Measurements from ENCODE around the gene CCDC9B. TPM values are rescaled to one million over a fixed set of nuclear protein-coding genes. Genes with fewer than 3 reads are reported as not detected.

Gene CCDC9B
- total and polyA plus RNA-seq, 2 of the 4 experiments (the other 2 are of a cell fraction): 19.7 to 30.9 TPM

DNA sequence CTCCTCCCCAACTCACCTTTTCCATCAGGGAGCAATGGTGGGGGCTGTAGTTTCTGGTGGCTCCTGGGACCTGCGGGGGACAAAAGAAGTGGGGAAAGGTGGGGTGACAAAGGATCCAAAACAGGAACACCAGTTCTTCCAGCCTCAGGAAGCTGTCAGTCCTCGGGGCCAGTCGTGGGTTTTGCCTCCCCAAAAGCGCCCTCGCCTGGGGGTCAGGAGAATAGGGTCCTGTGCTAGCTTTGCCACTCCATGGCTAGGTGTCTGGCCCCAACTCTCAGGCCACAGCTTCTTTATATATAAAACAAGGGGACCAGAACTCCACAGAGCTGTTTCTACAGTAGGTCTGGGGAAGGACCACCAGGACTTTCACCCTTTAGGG lies 4.0 kb downstream of the CCDC9B start:
- Histone ChIP-seq H3K9me1 (ENCODE audit: insufficient read depth, low read length) (peaks cover 27% of the 10 kb centered on the region), H4K8ac (ENCODE audit: low read depth in 2 of 2, low read length in 2 of 2) (peak overlapping the region in 1 of 2 experiments; percentile 39; a peak in 1 of 4 replicates), H4K91ac (ENCODE audit: insufficient read depth, low read depth, low read length) (peak overlapping the region; percentile 75), H3K4me3 (ENCODE audit: insufficient read depth, low read depth, low read length) (no peak overlapping the region), H3K27ac (ENCODE audit: insufficient read depth, low read length) (no peak overlapping the region), H3K4me2 (ENCODE audit: low read depth, low read length) (no peak overlapping the region), H3K23ac (ENCODE audit: low read depth, low read length) (no peak overlapping the region), H3K4me1 (ENCODE audit: control insufficient read depth, insufficient read depth, low read length) (peaks cover 32% of the 10 kb centered on the region), H2AFZ (replicated peaks; ENCODE audit: low read length, poor library complexity) (no peak overlapping the region), H2AK5ac (ENCODE audit: low read depth, low read length) (no peak overlapping the region), H4K5ac (ENCODE audit: low read depth, low read length) (no peak overlapping the region), H2BK5ac (ENCODE audit: low read depth, low read length, poor library complexity, severe bottlenecking) (no peak overlapping the region), H3K56ac (ENCODE audit: extremely low read depth, insufficient read depth, low read length) (no peak overlapping the region), H4K20me1 (ENCODE audit: insufficient read depth, low read length) (peaks cover 3% of the 10 kb centered on the region; the same call in 1 of the 2 replicates), H3K9me3 (ENCODE audit: control insufficient read depth, insufficient read depth, low read length) (no peaks in the 10 kb centered on the region), H3K14ac (replicated peaks; ENCODE audit: low read depth, low read length) (no peak overlapping the region; the same call in 1 of the 2 replicates), H3K18ac (ENCODE audit: low read depth, low read length) (no peak overlapping the region), H3K79me1 (ENCODE audit: low read depth in 1 of 2, low read length in 2 of 2) (peaks cover 27 to 74% of the 10 kb centered on the region in 2 experiments; a peak in 3 of 4 replicates), H3K36me3 (ENCODE audit: control insufficient read depth, insufficient read depth, low read length) (peaks cover 19% of the 10 kb centered on the region), H2BK15ac (ENCODE audit: low read depth, low read length) (no peak overlapping the region), H3K4ac (ENCODE audit: low read depth, low read length) (peak overlapping the region; percentile 100; the same call in 1 of the 2 replicates), H3K9ac (ENCODE audit: low read depth, low read length) (no peak overlapping the region), H2BK120ac (ENCODE audit: low read depth, low read length) (no peak overlapping the region), H3K27me3 (ENCODE audit: control insufficient read depth, insufficient read depth, low read length) (no peaks in the 10 kb centered on the region), H2BK20ac (ENCODE audit: low read depth, low read length) (no peak overlapping the region), H2AK9ac (replicated peaks; ENCODE audit: low read depth, low read length, poor library complexity) (peak overlapping the region; percentile 20)
- BruUV-seq (replicated peaks): no TSS peak
- WGBS, 2 experiments (ENCODE audit: extremely low coverage in 2 of 2, insufficient read length in 1 of 2): 80% methylated on average over 1 of the region's 5 CpGs; no CpG with 5 or more reads in 1 of the 2 experiments
- DNase-seq (no peak), ATAC-seq (ENCODE audit: low read depth) (no peak)
- ChIA-PET POLR2A (ENCODE audit: unreplicated experiment) (interaction anchor here (1.3 kb wide), 1 partner anchor 10 kb away, joined by 3 read pairs; no protein-coding TSS in a partner anchor), CTCF (interaction anchor here (0.8 to 2.6 kb wide), 2 partner anchors 15 to 58 kb away, joined by 3 to 18 read pairs; partner anchors contain the start of gene INAFM2)
- in situ Hi-C loops (cut with MboI; ENCODE audit: low sequenced_read_pairs): no loop called here
- no peak for TF ChIP-seq POLR2A (IDR thresholded peaks at IDR 0.05; ENCODE audit: low read depth, low read length)
- TF ChIP-seq, protein P1, sequence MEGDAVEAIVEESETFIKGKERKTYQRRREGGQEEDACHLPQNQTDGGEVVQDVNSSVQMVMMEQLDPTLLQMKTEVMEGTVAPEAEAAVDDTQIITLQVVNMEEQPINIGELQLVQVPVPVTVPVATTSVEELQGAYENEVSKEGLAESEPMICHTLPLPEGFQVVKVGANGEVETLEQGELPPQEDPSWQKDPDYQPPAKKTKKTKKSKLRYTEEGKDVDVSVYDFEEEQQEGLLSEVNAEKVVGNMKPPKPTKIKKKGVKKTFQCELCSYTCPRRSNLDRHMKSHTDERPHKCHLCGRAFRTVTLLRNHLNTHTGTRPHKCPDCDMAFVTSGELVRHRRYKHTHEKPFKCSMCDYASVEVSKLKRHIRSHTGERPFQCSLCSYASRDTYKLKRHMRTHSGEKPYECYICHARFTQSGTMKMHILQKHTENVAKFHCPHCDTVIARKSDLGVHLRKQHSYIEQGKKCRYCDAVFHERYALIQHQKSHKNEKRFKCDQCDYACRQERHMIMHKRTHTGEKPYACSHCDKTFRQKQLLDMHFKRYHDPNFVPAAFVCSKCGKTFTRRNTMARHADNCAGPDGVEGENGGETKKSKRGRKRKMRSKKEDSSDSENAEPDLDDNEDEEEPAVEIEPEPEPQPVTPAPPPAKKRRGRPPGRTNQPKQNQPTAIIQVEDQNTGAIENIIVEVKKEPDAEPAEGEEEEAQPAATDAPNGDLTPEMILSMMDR (conservative IDR thresholded peaks at IDR 0.05; ENCODE audit: low read depth, low read length): no peak
- TF ChIP-seq NFE2L2 (IDR thresholded peaks at IDR 0.05; ENCODE audit: low read depth, low read length): no peak
- TF ChIP-seq FOS (IDR thresholded peaks at IDR 0.05; ENCODE audit: low read depth, low read length): no peak
- TF ChIP-seq BHLHE40 (IDR thresholded peaks at IDR 0.05; ENCODE audit: low read depth, low read length): no peak
- TF ChIP-seq, protein P2, sequence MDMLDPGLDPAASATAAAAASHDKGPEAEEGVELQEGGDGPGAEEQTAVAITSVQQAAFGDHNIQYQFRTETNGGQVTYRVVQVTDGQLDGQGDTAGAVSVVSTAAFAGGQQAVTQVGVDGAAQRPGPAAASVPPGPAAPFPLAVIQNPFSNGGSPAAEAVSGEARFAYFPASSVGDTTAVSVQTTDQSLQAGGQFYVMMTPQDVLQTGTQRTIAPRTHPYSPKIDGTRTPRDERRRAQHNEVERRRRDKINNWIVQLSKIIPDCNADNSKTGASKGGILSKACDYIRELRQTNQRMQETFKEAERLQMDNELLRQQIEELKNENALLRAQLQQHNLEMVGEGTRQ (IDR thresholded peaks at IDR 0.05; ENCODE audit: low read depth, low read length): no peak
- TF ChIP-seq CEBPB (IDR thresholded peaks at IDR 0.05; ENCODE audit: low read depth, low read length): no peak
- TF ChIP-seq RFX5 (IDR thresholded peaks at IDR 0.05; ENCODE audit: low read depth, low read length): no peak
- no peak for TF ChIP-seq CHD1 (IDR thresholded peaks at IDR 0.05; ENCODE audit: low read depth, low read length)
- dilution Hi-C loops (cut with HindIII; ENCODE audit: low sequenced_read_pairs, unreplicated experiment): no loop called here
- intact Hi-C loops (cut with micrococcal nuclease): no loop called here

Measured in IMR-90 (cell line).